Activated CD4-positive, alpha-beta T cell treated with anti-CD3 and anti-CD28 coated beads, Interleukin-10, Interleukin-2, amounts not matched to agents 100 ng/mL and 50 ng/mL, durations not matched to agents 16 hours and 8 hours (primary cell): ENCODE data around the gene FBXO40.

Experiments
- DNase-seq: peaks from one replicate; pipeline ENCODE4 v3.0.0-alpha.2; 2020

Gene FBXO40

GRCh38 chr3:121621491-121621890 lies 28.3 kb downstream of the FBXO40 start:
- no peak for DNase-seq

DNA sequence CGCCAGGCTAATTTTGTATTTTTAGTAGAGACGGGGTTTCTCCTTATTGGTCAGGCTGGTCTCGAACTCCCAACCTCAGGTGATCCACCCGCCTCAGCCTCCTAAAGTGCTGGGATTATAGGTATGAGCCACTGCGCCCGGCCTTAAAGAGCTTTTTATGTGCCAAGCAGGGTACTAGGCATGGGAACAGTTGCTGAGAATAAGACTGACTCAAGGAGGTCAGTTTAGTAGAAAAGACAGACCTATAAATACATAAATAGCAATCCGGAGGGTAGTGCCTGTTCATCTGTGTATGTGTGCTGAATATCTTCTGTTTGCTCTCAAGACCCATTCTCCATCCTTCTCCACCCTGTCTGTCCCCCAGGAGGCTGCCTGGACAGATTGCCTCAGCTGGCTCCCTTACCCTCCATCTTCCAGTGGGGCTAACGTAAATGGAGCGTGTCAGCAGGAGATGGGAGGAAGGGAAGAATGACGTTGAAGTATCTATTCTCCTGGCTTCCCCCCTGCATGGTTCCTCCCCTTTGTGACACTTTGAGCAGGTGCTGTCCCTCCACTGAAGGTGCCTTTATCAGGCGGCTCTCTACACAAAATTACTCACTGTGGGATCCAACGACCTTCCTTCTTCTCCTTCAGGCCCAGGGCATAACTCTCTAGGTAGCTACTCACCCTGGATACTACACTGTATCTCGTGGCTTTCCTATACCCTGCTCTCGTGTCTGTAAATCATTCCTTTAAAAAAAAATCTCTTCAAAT lies 31.1 kb downstream of the FBXO40 start:
- DNase-seq = no peak

DNA sequence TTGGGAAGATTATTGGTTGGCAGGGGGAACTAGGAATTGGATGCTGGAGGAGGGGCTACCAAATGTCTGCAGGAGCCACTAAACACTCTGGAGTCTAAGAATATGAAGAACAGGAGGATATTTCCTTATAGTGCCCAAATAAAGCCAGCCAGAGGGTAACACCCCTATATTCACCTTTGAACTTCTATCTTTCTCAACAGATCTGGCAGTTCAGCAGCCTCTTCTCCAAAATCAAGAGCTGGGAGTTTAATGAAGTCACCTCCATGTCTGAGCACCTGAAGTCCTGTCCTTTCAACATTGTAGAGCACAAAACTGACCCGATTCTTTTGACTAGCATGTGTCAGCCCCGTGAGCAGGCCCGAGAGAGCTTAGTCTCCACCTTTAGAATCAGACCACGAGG lies 33.3 kb downstream of the FBXO40 start:
- DNase-seq = no peak

GRCh38 chr3:121627211-121627610 lies 34.0 kb downstream of the FBXO40 start:
- DNase-seq = no peak

GRCh38 chr3:121627622-121628021 lies 34.4 kb downstream of the FBXO40 start:
- no peak for DNase-seq

- DNase-seq = no peak
Measured at GRCh38 chr3:121629601-121630000, 36.4 kb downstream of the FBXO40 start.

GRCh38 chr3:121630355-121630754 lies 37.2 kb downstream of the FBXO40 start:
- no peak for DNase-seq

DNA sequence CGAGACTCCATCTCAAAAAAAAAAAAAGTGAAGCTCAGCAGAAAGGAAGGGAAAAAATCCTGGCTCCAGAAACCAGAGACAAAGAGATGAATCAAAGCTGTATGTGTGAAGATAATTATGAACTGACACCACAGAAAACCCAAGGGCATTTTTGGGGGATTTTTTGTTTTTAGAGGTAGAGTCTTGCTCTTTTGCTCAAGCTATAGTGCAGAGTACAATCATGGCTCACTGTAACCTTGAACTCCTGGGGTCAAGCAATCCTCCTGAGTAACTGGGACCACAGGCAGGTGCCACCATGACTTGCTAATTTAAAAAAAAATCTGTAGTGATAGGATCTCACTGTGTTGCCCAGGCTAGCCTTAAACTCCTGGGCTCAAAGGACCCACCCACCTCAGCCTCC lies 44.7 kb downstream of the FBXO40 start:
- no peak for DNase-seq

DNA sequence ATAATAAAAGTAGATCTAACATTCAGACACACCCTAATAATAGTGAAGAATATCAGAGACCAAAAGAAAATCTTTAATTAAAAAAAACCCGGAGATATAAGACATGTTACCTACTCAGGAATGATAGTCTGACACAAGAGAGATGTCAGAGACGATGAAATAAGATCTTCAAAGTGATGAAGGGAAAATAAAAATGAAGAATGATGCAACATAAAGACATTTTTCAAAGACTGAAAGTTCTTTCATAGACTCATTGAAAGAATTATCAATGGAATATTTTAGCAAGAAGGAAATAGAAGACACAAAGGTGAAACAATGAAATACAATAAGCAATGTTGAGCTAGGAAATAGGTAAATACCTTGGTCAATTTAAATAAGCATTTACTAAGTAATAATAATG lies 47.9 kb downstream of the FBXO40 start:
- DNase-seq = no peak

DNA sequence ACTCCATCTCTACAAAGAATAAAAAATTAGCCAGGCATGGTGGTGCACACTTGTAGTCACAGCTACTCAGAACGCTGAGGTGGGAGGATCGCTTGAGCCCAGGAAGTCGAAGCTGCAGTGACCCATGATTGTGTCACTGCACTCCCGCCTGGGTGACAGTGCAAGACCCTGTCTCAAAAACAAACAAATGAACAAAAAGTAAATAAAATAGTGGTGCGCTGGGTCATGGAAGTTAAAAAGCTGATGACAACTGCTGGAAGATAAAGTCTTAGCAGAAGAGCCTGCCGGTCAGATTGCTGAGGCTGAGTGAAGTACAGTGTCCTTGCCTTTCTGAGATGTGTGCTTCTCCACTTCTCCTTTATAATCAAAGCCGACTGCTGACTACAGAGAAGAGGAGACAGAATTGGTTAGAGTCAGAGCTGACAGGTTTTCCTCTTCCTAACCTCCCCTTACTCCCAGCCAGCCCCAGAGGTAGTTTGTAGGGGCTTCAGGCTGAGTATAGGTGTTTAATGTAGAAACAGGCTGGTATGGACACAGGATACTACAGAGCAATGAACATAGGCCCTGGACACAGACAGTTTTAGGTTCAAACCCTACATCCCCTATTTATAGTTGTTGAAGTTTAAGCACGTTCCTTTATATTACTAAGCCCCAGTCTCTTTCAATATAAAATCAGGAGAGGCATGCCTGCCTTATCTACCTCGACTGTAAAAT lies 49.6 kb downstream of the FBXO40 start:
- DNase-seq = no peak

DNA sequence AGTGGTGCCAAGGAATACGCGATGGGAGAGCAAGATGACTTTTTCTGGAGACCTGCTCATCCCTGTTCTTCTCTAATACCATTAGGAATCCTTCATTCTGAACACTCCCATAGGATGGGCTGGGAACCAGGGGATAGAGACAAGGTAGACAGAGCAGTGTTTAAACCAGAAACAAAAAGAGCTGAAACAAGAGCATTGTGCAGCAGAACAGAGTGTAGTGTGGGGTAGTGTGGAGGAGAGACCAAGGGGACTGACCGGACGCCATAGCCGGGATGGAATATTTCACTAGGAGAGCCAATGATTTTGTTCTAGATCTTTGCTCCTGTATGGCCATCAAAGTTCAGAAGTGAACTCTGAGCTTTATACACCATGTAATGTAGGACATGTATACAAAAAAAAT lies 51.9 kb downstream of the FBXO40 start:
- no peak for DNase-seq

GRCh38 chr3:121648219-121648958 lies 55.2 kb downstream of the FBXO40 start:
- DNase-seq = no peak

GRCh38 chr3:121649645-121650044 lies 56.5 kb downstream of the FBXO40 start:
- peak; percentile 37 for DNase-seq

- DNase-seq = no peak
Measured at GRCh38 chr3:121651684-121652083, 58.5 kb downstream of the FBXO40 start.

DNA sequence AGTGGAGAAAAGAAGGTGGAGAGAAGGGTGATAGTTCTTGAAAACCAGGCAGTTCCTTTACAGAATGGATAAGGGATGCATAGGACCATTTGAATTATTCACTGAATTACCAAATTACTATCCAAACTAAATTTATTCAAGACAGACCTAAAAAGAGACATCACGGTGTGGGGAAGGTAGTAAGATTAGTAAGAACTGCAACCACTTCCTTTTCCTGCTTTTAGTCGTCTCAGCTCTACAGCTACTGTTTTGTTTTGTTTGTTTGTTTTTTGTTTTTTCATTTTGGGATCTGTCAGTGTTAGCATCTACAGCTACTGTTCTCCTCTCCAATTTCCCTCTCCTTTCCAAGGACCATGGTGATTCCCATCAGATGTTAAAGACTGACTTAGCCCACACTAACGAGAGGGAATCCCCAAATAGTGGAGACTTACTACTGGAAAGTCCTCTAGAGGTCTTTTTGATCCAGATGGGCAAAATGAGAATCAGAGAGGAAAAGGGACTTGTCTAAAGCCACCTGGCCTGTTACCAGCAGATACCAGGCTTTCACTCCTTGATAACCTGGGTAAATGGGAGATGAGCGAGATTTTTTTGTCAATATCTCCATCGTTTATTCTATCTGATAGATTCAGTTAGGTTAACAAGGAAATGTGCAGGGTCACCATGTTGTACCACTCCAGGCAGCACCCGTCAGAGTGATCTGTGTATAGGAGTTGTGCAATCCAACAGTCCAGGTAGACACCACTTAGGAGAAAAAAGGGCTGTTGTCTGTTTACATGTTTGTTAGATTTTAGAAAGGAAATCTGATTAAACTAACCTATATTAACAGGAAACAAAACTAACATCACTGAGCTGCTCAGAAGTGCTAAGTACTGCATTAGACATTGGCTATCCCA lies 61.6 kb downstream of the FBXO40 start:
- DNase-seq = peak; percentile 75

DNA sequence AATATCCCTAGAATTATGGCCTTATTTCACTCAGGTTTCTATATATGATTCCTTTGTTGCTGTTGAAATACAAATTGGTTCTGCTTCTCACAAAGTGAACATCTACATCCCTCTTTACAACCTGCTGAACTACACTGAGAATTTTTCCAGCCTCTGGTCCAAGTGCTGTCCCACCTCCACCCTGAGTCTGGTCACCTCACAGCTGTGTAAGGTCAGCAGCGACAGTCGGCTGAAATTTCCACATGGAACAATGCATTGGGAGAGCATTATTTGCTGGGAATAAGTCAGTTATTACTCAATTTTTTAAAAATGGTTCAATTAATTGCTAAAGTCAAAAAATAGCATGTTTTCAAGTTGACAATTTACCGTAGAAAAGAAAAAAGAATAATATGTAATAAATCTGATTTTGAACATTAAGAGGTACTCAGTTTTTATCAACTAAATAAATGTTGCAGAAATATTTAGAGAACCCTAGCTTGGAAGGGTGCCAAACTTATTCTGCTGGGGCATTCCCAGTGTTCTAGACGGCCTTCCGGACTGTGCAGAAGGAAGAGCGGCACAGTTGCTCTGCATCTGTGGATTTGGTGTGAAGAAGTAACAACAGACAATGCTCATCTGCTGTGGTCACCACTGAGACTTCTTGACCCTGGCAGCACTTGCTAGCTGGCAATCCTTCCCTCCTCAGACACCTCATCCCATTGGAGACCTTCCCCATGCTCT lies 65.7 kb downstream of the FBXO40 start:
- no peak for DNase-seq

DNA sequence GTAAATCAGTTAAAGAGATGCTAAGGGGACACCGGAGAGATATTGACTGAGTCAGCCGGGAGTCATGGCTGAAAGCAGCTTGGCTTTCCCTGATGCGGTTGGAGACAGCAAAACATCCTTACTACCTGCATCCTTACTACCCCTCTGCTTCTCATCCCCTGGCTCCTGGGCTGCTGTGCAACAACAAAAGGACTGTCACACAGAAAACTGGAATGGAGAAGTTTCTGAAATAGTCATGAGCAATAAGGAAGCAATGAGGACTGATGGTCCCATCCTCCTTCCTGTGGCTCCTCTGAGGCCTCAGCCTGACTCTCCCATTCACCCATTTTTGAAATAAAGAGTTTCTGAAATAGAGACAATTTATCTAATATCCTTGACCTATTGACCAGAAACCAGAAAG lies 66.4 kb downstream of the FBXO40 start:
- DNase-seq = no peak

- DNase-seq = peak; percentile 86
Measured at GRCh38 chr3:121660356-121661171, 67.4 kb downstream of the FBXO40 start, which contains the start of gene HCLS1. TSS of gene HCLS1 (minus strand) at chr3:121660903. CDS start at chr3:121658347, 2,556 bp downstream.

- DNase-seq = no peak
Measured at GRCh38 chr3:121661376-121661775, 68.2 kb downstream of the FBXO40 start.

- no peak for DNase-seq
Measured at GRCh38 chr3:121662742-121663141, 69.6 kb downstream of the FBXO40 start.
